PC-3 (cell line): ENCODE measurements around the gene MPIG6B.

Experiments used
- EZH2 ChIP-seq: fragments of 300-600 bp; sonication (generic); IDR thresholded peaks from one replicate; pipeline ENCODE4 v1.6.1; 2017; ENCODE audit warnings: antibody characterized with exemption, mild to moderate bottlenecking, low read length; ENCODE audit not compliant: unreplicated experiment
- TF ChIP-seq, protein P1 (sequence below): fragments of 300-600 bp; sonication (generic); conservative IDR thresholded peaks from 2 replicates; pipeline ENCODE4 v1.5.1; 2017; ENCODE audit warnings: antibody characterized with exemption, low read depth, mild to moderate bottlenecking, low read length

DNA sequence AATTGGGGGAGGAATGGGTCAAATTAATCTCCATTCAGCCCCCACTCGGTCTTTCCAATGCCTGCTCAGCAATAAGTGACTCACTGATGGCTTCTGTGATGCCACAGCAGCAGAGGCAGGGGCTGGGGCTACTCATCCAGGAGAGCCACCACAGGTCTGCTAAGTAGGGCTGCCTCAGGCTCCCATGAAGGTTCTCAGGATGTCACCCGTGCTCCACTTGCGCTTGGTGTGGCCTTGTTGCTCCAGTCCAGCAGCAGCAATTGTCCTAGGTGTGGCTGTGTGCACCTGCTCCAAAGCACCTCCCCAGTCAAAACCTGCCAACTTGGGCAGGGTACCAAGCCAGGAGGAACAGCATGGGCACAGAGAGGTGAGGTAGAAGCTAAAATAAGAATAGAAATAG is 1.0 kb upstream of the MPIG6B start:
- TF ChIP-seq, protein P1, sequence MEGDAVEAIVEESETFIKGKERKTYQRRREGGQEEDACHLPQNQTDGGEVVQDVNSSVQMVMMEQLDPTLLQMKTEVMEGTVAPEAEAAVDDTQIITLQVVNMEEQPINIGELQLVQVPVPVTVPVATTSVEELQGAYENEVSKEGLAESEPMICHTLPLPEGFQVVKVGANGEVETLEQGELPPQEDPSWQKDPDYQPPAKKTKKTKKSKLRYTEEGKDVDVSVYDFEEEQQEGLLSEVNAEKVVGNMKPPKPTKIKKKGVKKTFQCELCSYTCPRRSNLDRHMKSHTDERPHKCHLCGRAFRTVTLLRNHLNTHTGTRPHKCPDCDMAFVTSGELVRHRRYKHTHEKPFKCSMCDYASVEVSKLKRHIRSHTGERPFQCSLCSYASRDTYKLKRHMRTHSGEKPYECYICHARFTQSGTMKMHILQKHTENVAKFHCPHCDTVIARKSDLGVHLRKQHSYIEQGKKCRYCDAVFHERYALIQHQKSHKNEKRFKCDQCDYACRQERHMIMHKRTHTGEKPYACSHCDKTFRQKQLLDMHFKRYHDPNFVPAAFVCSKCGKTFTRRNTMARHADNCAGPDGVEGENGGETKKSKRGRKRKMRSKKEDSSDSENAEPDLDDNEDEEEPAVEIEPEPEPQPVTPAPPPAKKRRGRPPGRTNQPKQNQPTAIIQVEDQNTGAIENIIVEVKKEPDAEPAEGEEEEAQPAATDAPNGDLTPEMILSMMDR = no peak
- no peak for TF ChIP-seq EZH2
